ENCODE measurements around the gene LINC00632.

The LINC00632 gene

DNA sequence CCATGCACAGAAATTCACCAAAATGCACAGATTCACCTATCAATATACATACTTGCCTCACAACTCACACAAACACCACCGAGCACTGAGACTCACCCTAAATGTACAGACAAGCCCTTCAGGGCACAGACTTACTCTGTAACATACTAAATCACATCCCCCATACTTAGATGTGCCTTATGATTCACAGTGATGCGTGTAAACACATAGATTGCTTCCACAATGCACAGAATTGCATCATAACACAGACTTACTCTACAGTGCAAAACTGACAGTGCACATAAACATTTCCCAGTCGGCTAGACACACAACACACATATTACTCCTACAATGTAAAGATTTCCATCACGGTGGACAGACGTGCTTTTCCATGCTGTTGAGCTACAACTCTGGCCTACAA is 6.2 kb downstream of the LINC00632 start:
- TF ChIP-seq CTCF (IDR thresholded peaks at IDR 0.05): no peak
- Mint-ChIP-seq H3K4me3 (no peak overlapping the region), H3K27ac (no peak overlapping the region), H3K36me3 (ENCODE audit: low read depth) (peaks cover 16% of the 10 kb centered on the region), H3K9me3 (peaks cover 10% of the 10 kb centered on the region), H3K27me3 (ENCODE audit: low read depth, poor library complexity) (no peaks in the 10 kb centered on the region), H3K4me1 (peaks cover 15% of the 10 kb centered on the region)
- DNase-seq: no peak

DNA sequence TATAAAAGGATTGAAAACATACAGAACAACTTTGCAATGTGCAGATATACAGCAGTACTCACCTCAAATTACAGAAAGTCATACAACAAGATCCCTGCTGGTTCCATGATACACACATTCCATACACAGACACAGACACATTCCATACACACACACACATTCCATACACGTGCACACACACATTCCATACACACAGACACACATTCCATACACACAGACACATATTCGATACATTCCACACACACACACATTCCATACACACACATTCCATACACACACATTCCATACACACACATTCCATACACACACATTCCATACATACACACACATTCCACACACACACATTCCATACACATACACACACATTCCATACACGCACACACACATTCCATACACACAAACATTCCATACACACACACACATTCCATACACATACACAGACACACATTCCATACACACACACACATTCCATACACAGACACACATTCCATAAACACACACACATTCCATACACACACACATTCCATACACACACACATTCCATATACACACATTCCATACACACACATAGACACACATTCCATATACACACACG is 13.7 kb downstream of the LINC00632 start:
- Mint-ChIP-seq H3K27ac (no peak overlapping the region), H3K36me3 (ENCODE audit: low read depth) (peaks cover 12% of the 10 kb centered on the region), H3K9me3 (peaks cover 7% of the 10 kb centered on the region), H3K4me1 (no peaks in the 10 kb centered on the region), H3K27me3 (ENCODE audit: low read depth, poor library complexity) (no peaks in the 10 kb centered on the region), H3K4me3 (no peak overlapping the region)
- DNase-seq: no peak
- no peak for TF ChIP-seq CTCF (IDR thresholded peaks at IDR 0.05)

- H3K4me1 Mint-ChIP-seq: no peaks in the 10 kb centered on the region
- H3K4me3 Mint-ChIP-seq: no peak overlapping the region
- DNase-seq: no peak
- no peaks in the 10 kb centered on the region for H3K9me3 Mint-ChIP-seq
- peaks cover 3% of the 10 kb centered on the region for H3K36me3 Mint-ChIP-seq (ENCODE audit: low read depth)
- H3K27ac Mint-ChIP-seq: no peak overlapping the region
- TF ChIP-seq CTCF (IDR thresholded peaks at IDR 0.05): no peak
- H3K27me3 Mint-ChIP-seq (ENCODE audit: low read depth, poor library complexity): no peaks in the 10 kb centered on the region
Measured at GRCh38 chrX:140724309-140724708, 14.8 kb downstream of the LINC00632 start.

DNA sequence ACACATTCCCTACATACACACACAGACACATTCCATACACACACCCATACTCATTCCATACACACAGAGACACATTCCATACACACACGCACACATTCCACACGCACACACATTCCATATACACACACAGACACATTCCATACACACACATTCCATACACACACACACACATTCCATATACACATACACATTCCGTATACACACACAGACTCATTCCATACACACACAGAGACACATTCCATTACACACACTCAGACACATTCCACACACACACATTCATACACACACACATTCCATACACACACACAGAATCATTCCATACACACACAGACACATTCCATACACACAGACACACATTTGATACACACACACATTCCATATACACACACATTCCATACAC is 15.2 kb downstream of the LINC00632 start:
- H3K4me1 Mint-ChIP-seq: no peaks in the 10 kb centered on the region
- TF ChIP-seq CTCF (IDR thresholded peaks at IDR 0.05): no peak
- no peak overlapping the region for H3K27ac Mint-ChIP-seq
- no peaks in the 10 kb centered on the region for H3K27me3 Mint-ChIP-seq (ENCODE audit: low read depth, poor library complexity)
- no peak overlapping the region for H3K4me3 Mint-ChIP-seq
- no peaks in the 10 kb centered on the region for H3K36me3 Mint-ChIP-seq (ENCODE audit: low read depth)
- no peak for DNase-seq
- H3K9me3 Mint-ChIP-seq: no peaks in the 10 kb centered on the region

DNA sequence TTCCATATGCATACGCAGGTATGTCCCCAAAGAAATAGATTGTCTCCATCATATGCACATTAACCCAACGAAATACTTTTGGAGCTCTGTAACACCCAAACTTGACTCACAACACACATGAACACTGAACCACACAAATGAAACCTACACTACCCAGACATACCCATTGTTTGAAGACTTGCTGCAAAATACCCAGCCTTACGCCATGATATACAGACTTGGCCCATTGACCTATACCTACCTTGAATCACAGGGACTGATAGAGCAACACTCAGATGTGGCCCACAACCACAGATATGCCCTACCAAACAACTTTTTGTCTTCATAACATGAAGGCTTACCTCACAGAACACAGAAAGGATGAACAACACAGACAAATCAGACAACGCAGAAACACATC is 15.9 kb downstream of the LINC00632 start:
- H3K27me3 Mint-ChIP-seq (ENCODE audit: low read depth, poor library complexity): no peaks in the 10 kb centered on the region
- H3K4me1 Mint-ChIP-seq: no peaks in the 10 kb centered on the region
- no peak for DNase-seq
- no peak overlapping the region for H3K27ac Mint-ChIP-seq
- no peaks in the 10 kb centered on the region for H3K9me3 Mint-ChIP-seq
- H3K4me3 Mint-ChIP-seq: no peak overlapping the region
- no peaks in the 10 kb centered on the region for H3K36me3 Mint-ChIP-seq (ENCODE audit: low read depth)
- TF ChIP-seq CTCF (IDR thresholded peaks at IDR 0.05): no peak

DNA sequence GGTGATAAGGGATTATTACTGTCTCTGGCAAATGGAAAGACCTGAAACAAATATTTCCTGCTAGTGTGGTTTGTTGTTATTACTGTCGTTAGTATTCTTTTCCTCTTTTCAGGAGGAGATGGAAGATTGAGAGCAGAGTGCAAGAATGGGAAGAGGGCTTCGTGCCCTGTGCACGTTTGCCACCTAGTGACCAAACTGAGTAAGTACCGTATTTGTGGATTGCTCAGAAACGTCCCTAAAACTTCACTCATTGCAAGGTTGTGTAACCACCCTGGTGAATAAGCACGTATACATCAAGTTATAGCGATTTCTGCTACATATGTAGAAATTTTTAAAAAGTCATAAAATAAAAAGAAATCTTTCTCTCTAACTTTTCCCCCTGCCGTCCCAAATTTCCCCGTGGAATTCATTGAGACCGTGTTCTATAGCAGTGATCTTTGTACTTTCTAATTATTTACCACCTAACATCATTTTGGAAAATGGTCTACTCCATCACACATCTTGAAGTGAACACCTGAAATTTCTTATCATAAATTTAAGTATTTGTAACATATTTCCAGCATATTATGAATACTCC is 24.3 kb downstream of the LINC00632 start:
- H3K4me3 Mint-ChIP-seq: no peak overlapping the region
- no peaks in the 10 kb centered on the region for H3K36me3 Mint-ChIP-seq (ENCODE audit: low read depth)
- no peaks in the 10 kb centered on the region for H3K4me1 Mint-ChIP-seq
- no peak overlapping the region for H3K27ac Mint-ChIP-seq
- TF ChIP-seq CTCF (IDR thresholded peaks at IDR 0.05): peak; percentile 78
- H3K27me3 Mint-ChIP-seq (ENCODE audit: low read depth, poor library complexity): no peaks in the 10 kb centered on the region
- H3K9me3 Mint-ChIP-seq: no peaks in the 10 kb centered on the region
- DNase-seq: peak; percentile 38

Data from nephron progenitor cell (in vitro differentiated cells).